Eye (tissue), 1 donor: ENCODE data around the gene SLC25A29.

Source experiments
- DNase-seq: peaks from one replicate; pipeline ENCODE4 v3.0.0-alpha.2; 2015

SLC25A29 gene

DNA sequence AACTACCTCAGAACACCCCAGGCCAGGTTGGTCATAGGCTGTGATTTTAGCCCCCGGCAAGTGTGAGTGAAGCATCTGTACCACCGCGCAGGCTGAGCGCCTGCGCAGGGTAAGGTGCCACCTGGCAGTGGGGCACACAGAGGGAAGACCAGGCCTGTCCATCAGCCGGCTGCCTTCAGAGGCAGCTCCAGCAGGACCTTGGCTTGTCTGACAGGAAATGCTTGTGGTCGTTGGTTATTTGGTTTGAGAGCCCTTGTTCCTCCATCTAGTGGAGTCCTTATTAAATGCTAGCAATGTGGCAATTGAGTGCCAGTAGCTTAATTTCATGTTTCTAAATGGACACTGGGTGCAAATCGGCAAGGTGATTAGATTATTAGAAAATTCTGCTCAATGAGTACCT lies 27.5 kb downstream of the SLC25A29 start:
- no peak for DNase-seq

DNA sequence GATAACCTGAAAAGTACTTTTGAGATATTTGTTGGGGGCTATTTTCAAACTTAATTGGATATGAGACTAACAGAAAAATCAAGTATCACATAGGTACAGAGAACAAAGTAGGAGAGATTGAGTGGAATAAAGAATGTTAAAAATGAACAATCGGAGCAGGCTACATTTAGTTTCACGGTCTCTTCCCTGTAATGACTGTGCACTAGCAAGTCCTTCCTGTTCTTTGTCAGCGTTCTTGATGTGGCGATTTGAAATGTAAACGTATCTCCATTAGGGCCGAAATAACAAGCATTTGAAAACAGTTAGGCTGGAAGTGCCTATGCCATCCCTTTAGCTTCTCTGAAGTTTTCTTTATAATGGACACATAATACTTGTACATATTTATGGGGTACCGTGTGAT lies 31.0 kb downstream of the SLC25A29 start:
- no peak for DNase-seq

DNA sequence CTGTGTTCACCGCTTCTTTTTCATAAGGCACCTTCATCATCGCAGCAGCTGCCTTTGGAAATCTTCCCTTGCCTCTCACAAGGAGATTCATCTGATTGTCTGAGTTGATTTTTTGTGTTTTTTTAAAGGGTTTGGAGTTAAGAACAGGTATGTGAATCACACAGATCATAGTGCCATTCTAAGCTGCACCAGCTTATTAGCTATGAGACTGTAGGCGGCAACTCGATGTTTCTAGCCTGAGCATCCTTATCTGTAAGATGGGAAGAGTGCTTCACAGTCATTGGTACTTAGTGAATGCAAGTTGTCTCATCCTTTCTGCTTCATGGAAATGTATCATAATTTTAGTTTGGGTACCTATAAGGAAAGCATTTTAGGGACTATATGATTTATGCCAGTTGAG lies 32.0 kb downstream of the SLC25A29 start:
- no peak for DNase-seq

DNA sequence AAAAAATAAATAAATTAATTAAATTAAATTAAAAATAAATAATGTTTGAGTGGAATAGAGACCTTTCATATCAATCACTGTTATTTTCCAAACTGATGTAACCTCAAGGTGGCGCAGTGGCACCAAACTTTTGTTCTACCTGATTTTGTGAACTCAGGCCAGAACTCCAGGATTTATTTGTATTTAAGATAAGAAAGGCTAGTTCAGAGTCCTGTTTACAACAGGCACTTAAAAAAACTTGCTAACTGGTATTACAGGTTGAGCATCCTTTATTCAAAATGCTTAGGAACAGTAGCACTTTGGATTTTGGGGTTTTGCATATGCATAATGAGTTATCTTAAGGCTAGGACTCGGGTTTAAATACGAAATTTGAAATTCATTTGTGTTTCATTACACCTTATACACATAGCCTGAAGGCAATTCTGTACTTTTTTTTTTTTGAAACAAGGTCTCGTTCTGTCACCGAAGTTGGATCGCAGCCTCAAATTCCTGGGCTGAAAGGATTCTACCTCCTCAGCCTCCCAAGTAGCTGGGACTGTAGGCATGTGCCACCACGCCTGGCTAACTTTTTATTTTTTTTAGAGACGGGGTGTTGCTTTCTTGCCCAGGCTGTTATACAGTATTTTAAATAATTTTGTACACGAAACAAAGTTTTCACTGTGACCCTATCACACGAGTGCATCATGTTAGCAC lies 34.9 kb downstream of the SLC25A29 start:
- DNase-seq: peak; percentile 30

DNA sequence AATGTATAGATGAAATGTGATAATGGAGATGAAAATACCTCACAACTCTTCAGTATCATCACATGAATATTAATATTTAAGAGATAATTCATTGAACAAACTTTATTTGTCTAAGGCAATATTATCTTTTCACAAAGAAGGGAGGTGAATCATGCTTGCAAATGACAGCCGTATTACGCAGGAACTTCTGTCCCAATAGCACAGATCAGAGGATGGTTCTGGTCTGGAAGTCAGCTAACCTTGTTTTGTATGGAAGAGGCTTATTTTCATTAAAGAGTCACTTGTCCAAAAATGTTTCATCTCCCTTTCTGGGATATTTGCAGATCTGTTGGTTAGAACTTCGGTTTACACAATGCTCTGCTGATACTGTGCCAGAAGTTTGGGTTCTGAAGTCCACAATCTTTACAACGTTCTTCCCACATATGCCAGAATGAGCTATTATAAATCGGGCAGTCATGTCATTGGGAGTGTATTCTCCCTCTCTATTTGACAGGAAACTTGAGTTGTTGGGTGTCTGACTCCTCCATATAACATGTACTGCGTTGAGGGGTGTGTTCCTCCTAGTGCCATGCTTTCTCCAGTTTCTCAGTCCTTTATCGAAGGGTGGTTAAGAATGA lies 37.5 kb downstream of the SLC25A29 start:
- DNase-seq: no peak

DNA sequence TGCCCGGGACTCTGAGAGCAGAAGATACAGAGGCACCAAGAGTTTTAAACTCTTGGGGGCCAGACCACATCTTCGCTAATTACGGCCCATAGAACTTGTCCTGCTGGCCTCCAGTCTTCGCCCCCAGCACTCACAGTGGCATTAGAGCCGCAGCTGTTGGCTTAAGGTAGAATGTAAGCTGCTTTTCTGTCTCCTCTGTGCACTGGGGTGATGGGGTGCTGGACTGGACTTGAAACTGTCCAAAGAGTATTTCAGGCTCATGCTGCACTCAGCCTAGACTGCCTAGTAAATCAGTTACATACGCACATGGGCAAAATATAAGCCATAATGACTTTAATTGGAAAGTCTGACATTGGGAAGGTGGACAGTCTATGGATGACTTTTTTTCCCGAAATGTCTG lies 38.3 kb downstream of the SLC25A29 start:
- no peak for DNase-seq

DNA sequence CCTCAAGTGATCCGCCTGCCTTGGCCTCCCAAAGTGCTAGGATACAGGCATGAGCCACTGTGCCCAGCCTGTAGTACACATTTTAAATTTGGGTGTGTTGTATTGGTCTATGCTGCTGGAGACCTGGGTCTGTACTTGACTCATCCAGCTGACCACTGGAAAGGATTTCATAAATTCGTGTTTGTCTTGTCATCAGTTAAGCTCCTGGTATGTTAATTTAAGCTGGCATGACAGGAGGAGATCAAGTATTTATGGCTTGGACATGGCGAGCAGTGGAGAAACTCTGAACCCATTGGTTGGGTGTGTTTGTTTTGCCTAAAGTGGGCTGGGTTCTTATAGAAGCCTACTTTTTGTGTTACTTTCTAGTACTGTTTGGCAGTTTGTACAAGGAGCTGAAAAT lies 43.1 kb downstream of the SLC25A29 start:
- DNase-seq: no peak

DNA sequence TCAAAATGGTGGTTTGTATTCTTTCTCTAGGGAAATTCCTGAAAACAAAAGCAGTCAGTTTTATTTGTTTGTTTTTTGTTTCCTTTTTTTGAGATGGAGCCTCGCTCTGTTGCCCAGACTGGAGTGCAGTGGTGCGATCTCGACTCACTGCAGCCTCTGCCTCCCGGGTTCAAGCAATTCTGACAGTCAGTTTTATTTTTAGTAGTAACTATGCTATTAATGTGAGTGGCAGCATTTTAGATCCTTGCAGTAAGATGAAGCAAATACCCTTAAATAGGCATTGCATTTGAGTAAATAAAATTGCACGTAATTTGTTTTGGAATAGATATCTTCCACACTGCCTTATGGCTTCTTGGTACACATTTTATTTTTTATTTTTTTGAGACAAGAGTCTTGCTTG lies 43.7 kb downstream of the SLC25A29 start:
- DNase-seq: no peak

DNA sequence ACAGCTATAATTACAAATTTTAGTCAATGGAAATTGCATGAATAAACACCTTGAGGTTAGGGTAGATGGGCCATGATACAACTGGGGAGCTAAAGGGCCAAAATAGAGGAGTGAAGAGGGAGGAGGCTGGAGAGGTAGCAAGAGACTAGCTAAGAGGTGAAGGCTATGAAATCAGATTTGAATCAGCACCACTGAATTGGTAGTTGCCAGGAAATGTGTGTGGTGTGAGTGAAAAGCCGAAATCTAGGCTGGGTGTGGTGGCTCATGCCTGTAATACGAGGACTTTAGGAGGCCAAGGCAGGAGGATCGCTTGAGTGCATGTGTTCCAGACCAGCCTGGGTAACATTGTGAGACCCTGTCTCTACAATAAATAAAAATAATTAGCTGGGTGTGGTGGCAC lies 44.6 kb downstream of the SLC25A29 start:
- DNase-seq: no peak

DNA sequence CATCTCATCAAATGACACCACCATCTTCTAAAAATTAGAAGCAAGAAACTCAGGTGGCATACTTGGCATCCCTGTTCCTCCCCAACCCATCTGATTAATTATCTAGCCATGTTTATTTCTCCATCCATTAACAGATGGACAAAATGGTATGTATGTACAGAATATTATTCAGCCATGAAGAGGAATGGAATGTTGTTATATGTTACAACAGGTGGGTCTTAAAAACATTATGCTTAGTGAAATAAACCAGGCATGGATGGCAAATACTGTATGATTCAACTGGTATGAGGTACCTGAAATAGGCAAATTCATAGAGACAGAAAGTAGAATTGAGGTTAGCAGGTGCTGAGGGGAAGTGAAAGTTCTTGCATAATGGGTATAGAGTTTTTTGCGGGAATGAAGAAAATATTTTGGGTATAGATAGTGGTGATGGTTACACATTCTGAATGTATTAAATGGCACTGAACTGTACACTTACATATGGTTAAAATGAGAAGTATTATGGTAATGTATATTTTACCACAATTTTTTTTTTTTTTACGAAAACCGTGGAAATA lies 49.8 kb downstream of the SLC25A29 start:
- DNase-seq: no peak

DNA sequence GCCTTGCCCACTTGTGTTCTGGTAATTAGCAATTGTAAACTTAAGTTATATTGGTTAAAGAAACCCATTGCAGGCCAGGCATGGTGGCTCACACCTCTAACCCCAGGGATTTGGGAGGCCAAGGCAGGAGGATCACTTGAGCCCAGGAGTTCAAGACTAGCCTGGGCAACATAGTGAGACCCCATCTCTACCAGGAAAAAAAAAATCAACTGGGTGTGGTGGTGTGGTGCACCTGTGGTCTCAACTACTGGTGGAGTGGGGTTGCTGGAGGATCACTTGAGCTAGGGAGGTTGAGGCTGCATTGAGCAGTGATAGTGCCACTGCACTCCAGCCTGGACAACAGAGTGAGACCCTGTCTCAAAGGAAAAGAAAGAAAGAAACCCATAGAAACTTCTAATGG lies 53.6 kb downstream of the SLC25A29 start:
- no peak for DNase-seq

DNA sequence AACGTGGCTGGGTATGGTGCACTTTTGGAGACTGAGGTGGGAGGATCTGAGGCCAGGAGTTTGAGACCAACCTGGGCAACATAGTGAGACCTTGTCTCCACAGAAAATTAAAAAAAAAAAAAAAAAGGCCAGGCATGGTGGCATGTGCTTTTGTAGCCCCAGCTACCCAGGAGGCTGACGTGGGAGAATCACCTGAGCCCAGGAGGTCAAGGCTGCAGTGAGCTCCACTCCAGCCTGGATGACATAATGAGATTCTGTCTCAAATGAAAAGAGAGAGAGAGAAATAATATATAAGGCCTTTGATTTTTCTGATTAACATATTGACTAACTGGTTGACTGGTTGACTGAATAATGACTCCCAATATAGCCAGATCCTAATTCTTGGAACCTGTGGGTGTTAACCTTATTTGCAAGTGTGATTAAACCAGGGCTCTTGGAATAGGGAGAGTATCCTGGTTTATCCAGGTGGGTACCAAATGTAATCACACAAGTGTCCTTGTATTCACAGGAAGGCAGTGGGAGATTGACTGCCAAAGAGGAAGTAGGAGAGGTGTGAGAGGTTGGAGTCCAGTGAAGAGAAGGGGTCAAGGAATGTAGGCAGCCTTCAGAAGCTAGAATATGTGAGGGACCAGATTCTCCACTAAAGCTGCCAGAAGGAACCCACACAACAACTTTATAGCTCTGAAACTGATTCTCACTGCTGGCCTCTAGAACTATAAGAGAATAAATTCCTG lies 55.3 kb downstream of the SLC25A29 start:
- DNase-seq: no peak

DNA sequence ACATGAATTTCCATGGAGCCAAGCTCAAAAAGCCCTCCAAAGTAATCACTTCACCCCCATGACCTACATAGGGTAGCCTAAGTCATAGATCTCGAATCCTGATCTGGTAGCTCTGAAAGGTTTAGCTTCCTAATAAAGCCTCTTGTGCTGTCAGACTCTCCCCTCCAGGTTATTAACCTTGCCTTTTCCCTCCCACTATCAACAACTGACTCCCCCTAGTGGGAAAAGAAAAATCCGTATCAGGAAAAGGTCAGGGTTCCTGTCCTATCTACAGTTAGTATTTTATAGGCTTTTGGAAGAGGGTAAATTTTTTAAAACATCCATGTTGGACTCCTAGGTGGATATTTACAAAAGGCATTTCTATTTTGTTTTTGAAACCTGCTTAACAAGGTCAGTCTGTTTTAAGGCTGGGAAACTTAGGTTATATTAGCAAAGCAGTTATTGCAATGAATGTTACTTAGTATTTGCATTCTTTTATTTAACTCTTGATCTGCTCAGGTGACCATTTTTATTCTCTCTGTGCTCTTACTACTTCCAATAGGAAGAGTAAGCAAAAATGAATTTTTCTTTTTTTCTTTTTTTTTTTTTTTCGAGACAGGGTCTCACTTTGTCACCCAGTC lies 59.3 kb downstream of the SLC25A29 start:
- DNase-seq: peak; percentile 79

DNA sequence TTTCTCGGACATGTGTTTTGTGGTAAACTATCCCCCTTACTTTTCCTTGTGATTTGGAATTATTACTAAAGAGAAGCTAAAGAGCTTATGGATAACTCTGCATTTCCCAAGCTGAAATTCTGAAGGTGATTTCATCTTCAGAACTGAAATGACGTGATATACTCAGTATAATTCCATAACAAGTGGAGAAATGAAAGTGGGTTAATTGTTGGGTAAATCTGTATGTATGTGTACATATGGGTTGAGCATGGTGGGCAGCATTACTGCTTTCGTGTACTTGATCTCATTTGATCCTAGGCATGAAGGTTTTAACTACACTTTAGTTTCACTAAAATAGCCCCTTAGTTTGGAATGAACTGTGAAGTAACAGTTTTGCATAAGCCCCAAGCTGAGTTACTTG lies 63.2 kb downstream of the SLC25A29 start:
- no peak for DNase-seq

DNA sequence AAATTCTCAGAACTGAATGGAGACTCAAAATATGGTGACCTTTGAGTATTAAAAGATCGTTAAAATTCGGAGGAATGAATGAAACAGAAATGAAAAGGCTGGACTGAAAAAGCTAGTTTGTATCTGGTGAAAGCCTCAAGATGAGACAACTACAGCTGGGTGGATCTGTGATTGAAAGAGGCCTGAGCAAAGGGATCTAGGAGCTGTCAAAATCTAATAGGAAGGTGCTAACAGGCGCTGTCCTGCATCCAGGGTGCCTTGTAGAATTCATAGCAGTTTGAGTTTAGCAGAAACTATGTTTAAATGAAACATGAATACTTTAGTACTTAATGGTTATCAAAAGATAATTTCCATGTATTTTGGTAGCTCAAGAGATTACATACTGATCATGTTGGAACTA lies 65.0 kb downstream of the SLC25A29 start:
- peak; percentile 44 for DNase-seq
